K562 (cell line): ENCODE measurements around the gene HAPLN2. TPM values are rescaled to one million over a fixed set of nuclear protein-coding genes. Genes with fewer than 3 reads are reported as not detected.
A peak's percentile ranks its signal among the peaks of the same experiment; 100 is the strongest.

Source experiments
- ARID4B ChIP-seq: sonication (generic); formaldehyde crosslinking; IDR thresholded peaks from 2 replicates; pipeline ENCODE4 v1.8.0; 2022; ENCODE audit warnings: mild to moderate bottlenecking, missing genetic modification reagents
- COPS2 ChIP-seq: fragments of 450-650 bp; conservative IDR thresholded peaks from 2 replicates; pipeline ENCODE4 v1.6.1; 2016; ENCODE audit warnings: mild to moderate bottlenecking, moderate library complexity
- CXXC5 ChIP-seq: fragments of 250-450 bp; sonication (Bioruptor Pico); IDR thresholded peaks from 2 replicates; pipeline ENCODE4 v1.8.0; 2022; ENCODE audit warnings: inconsistent platforms, mild to moderate bottlenecking, moderate library complexity
- DDX20 ChIP-seq: fragments of 450-650 bp; IDR thresholded peaks from 2 replicates; pipeline ENCODE4 v1.6.1; 2016; ENCODE audit warnings: missing genetic modification characterization, low read depth, mild to moderate bottlenecking, missing compliant biosample characterization, moderate library complexity
- DPF2 ChIP-seq: fragments of 450-650 bp; IDR thresholded peaks from 2 replicates; pipeline ENCODE4 v1.6.1; 2016
- ERF ChIP-seq: fragments of 450-650 bp; formaldehyde crosslinking; IDR thresholded peaks from 2 replicates; pipeline ENCODE4 v1.4.0; 2020; ENCODE audit warnings: mild to moderate bottlenecking, mixed read lengths
- GTF2F1 ChIP-seq: IDR thresholded peaks from 2 replicates; pipeline ENCODE4 v1.6.1; 2011; ENCODE audit warnings: low read depth, low read length, improper control_type of control experiment
- HMBOX1 ChIP-seq: sonication (generic); IDR thresholded peaks from 2 replicates; pipeline ENCODE4 v1.6.1; 2016
- IRF1 ChIP-seq: sonication (generic); formaldehyde crosslinking; IDR thresholded peaks from 2 replicates; pipeline ENCODE4 v1.8.0; 2022; ENCODE audit warnings: missing genetic modification reagents, mild to moderate bottlenecking, borderline replicate concordance
- LARP7 ChIP-seq: fragments of 450-650 bp; IDR thresholded peaks from 2 replicates; pipeline ENCODE4 v1.6.1; 2016
- MBD2 ChIP-seq: sonication (generic); IDR thresholded peaks from 2 replicates; pipeline ENCODE4 v1.6.1; 2016; ENCODE audit warnings: low read depth, borderline replicate concordance
- MCM7 ChIP-seq, 2 experiments: fragments of 450-650 bp; IDR thresholded peaks; 2 replicates each; pipeline ENCODE4 v1.6.1; 2016 to 2018
- PTRF ChIP-seq: fragments of 450-650 bp; IDR thresholded peaks from 2 replicates; pipeline ENCODE4 v1.6.1; 2016; ENCODE audit warnings: mild to moderate bottlenecking, missing genetic modification characterization, missing compliant biosample characterization
- SAFB ChIP-seq: fragments of 200-400 bp; formaldehyde crosslinking; IDR thresholded peaks from 2 replicates; pipeline ENCODE4 v1.6.1; 2017; ENCODE audit warnings: low read depth, low read length, borderline replicate concordance
- ZNF830 ChIP-seq: fragments of 250-450 bp; sonication (Bioruptor Pico); IDR thresholded peaks from 2 replicates; pipeline ENCODE4 v1.5.0; 2021; ENCODE audit warnings: mild to moderate bottlenecking
- polyA plus RNA-seq, 8 experiments: library from polyadenylated mRNA; depleted of rRNA in 4 of 8; stranded (reverse) in 5 of 8; unstranded in 3 of 8; fragments of >200 nt; fragmentation: Nextera tagmentation in 2 of 8; fragmentation: Illumina TruSeq in 1 of 8; extraction: Ambion mirVana in 2 of 8; extraction: Trizol in 1 of 8; gene quantifications; 2 replicates each; pipeline versions ENCODE4 v1.2.1 to v1.2.3, GENCODE V29; 2011 to 2014; ENCODE audit warnings: inconsistent platforms in 1 of 8, missing spikeins in 1 of 8
- total RNA-seq, 7 experiments: library from RNA; depleted of rRNA in 6 of 7; stranded (reverse); fragments of >200 nt in 6 of 7; fragmentation: Illumina TruSeq in 2 of 7; extraction: Trizol in 2 of 7; gene quantifications; 2 replicates each; pipeline versions ENCODE4 v1.2.1 to v1.2.3, GENCODE V29; 2011 to 2021; ENCODE audit warnings: low replicate concordance in 1 of 7
- TF ChIP-seq, protein P1 (sequence below): IDR thresholded peaks from 2 replicates; pipeline ENCODE4 v1.6.1; 2012; ENCODE audit warnings: low read depth, low read length, improper control_type of control experiment, borderline replicate concordance
- TF ChIP-seq, protein P2 (sequence below): fragments of 450-650 bp; IDR thresholded peaks from 2 replicates; pipeline ENCODE4 v1.6.1; 2017; ENCODE audit warnings: antibody characterized with exemption
- TF ChIP-seq, protein P3 (sequence below): fragments of 200-400 bp; formaldehyde crosslinking; IDR thresholded peaks from 2 replicates; pipeline ENCODE4 v1.6.1; 2017; ENCODE audit warnings: mild to moderate bottlenecking, low read depth, low read length, moderate library complexity

HAPLN2 gene
- total and polyA plus RNA-seq, 9 of the 15 experiments (the other 6 are each of a cell fraction or from before 2014, with no cell fraction given) = 0.14 to 5.2 (median 3.8) TPM; not detected in 4

GRCh38 chr1:156663178-156663577 is 44.0 kb downstream of the HAPLN2 start (continued):
- TF ChIP-seq, protein P1, sequence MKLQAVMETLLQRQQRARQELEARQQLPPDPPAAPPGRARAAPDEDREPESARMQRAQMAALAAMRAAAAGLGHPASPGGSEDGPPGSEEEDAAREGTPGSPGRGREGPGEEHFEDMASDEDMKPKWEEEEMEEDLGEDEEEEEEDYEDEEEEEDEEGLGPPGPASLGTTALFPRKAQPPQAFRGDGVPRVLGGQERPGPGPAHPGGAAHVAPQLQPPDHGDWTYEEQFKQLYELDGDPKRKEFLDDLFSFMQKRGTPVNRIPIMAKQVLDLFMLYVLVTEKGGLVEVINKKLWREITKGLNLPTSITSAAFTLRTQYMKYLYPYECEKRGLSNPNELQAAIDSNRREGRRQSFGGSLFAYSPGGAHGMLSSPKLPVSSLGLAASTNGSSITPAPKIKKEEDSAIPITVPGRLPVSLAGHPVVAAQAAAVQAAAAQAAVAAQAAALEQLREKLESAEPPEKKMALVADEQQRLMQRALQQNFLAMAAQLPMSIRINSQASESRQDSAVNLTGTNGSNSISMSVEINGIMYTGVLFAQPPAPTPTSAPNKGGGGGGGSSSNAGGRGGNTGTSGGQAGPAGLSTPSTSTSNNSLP = no peak
- no peak for TF ChIP-seq MCM7 (IDR thresholded peaks at IDR 0.05)
- TF ChIP-seq GTF2F1 = no peak
- no peak for TF ChIP-seq COPS2
- no peak; the same call in 1 of the 2 replicates for TF ChIP-seq PTRF (tag)
- no peak for TF ChIP-seq DDX20 (tag)
- no peak for TF ChIP-seq ERF (CRISPR knock-in tag)
- TF ChIP-seq IRF1 (CRISPR knock-in tag) = no peak
- TF ChIP-seq, protein P2, sequence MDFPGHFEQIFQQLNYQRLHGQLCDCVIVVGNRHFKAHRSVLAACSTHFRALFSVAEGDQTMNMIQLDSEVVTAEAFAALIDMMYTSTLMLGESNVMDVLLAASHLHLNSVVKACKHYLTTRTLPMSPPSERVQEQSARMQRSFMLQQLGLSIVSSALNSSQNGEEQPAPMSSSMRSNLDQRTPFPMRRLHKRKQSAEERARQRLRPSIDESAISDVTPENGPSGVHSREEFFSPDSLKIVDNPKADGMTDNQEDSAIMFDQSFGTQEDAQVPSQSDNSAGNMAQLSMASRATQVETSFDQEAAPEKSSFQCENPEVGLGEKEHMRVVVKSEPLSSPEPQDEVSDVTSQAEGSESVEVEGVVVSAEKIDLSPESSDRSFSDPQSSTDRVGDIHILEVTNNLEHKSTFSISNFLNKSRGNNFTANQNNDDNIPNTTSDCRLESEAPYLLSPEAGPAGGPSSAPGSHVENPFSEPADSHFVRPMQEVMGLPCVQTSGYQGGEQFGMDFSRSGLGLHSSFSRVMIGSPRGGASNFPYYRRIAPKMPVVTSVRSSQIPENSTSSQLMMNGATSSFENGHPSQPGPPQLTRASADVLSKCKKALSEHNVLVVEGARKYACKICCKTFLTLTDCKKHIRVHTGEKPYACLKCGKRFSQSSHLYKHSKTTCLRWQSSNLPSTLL = no peak
- no peak for TF ChIP-seq MBD2
- TF ChIP-seq, protein P3, sequence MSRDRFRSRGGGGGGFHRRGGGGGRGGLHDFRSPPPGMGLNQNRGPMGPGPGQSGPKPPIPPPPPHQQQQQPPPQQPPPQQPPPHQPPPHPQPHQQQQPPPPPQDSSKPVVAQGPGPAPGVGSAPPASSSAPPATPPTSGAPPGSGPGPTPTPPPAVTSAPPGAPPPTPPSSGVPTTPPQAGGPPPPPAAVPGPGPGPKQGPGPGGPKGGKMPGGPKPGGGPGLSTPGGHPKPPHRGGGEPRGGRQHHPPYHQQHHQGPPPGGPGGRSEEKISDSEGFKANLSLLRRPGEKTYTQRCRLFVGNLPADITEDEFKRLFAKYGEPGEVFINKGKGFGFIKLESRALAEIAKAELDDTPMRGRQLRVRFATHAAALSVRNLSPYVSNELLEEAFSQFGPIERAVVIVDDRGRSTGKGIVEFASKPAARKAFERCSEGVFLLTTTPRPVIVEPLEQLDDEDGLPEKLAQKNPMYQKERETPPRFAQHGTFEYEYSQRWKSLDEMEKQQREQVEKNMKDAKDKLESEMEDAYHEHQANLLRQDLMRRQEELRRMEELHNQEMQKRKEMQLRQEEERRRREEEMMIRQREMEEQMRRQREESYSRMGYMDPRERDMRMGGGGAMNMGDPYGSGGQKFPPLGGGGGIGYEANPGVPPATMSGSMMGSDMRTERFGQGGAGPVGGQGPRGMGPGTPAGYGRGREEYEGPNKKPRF = no peak
- TF ChIP-seq CXXC5 = no peak
- no peak for TF ChIP-seq ZNF830 (CRISPR knock-in tag)
- no peak for TF ChIP-seq LARP7
- peak; percentile 43; the same call in 1 of the 2 replicates for TF ChIP-seq DPF2
- no peak for TF ChIP-seq SAFB
- no peak for TF ChIP-seq HMBOX1
- TF ChIP-seq ARID4B (CRISPR knock-in tag) = no peak
